ENCODE measurements around the gene PRXL2B.
"Not testable (repeated sequence)": the region's sequence is repeated elsewhere in the genome, so short reads cannot be mapped to it uniquely, and the experiment has no call there.

PRXL2B gene

GRCh38 chr1:2624735-2625300 is 38.2 kb downstream of the PRXL2B start:
- no peak for DNase-seq

- no peak for DNase-seq
Measured at GRCh38 chr1:2625311-2625710, 38.7 kb downstream of the PRXL2B start.

- not testable (repeated sequence) for DNase-seq
Measured at GRCh38 chr1:2625748-2626147, 39.2 kb downstream of the PRXL2B start.

GRCh38 chr1:2627746-2628145 is 41.2 kb downstream of the PRXL2B start:
- no peak for DNase-seq

GRCh38 chr1:2628191-2628932 is 41.8 kb downstream of the PRXL2B start:
- no peak for DNase-seq

- no peak for DNase-seq
Measured at GRCh38 chr1:2628933-2629626, 42.5 kb downstream of the PRXL2B start.

- no peak for DNase-seq
Measured at GRCh38 chr1:2629627-2630497, 43.3 kb downstream of the PRXL2B start.

GRCh38 chr1:2630498-2631135 is 44.0 kb downstream of the PRXL2B start:
- no peak for DNase-seq

GRCh38 chr1:2631136-2632050 is 44.8 kb downstream of the PRXL2B start:
- no peak for DNase-seq

- no peak for DNase-seq
Measured at GRCh38 chr1:2632051-2632430, 45.5 kb downstream of the PRXL2B start.

GRCh38 chr1:2632561-2633361 is 46.2 kb downstream of the PRXL2B start, which contains the start of gene MMEL1:
MMEL1 (minus strand) TSS chr1:2633016; CDS start chr1:2629484, 3,532 bp downstream.
- DNase-seq = peak; percentile 61

- no peak for DNase-seq
Measured at GRCh38 chr1:2633366-2633935, 46.9 kb downstream of the PRXL2B start.

- no peak for DNase-seq
Measured at GRCh38 chr1:2633936-2634491, 47.4 kb downstream of the PRXL2B start.

- DNase-seq = no peak
Measured at GRCh38 chr1:2635361-2636010, 48.9 kb downstream of the PRXL2B start.

GRCh38 chr1:2636733-2637132 is 50.2 kb downstream of the PRXL2B start:
- DNase-seq = no peak

GRCh38 chr1:2637442-2638145 is 51.0 kb downstream of the PRXL2B start:
- no peak for DNase-seq

- DNase-seq = no peak
Measured at GRCh38 chr1:2638466-2639115, 52.0 kb downstream of the PRXL2B start.

- DNase-seq = no peak
Measured at GRCh38 chr1:2639203-2639602, 52.6 kb downstream of the PRXL2B start.
